Liver (tissue), 9 donors: ENCODE data around the gene ADARB1. TPM values are rescaled to one million over a fixed set of nuclear protein-coding genes. Genes with fewer than 3 reads are reported as not detected.

Source experiments
- DNase-seq: peaks from one replicate; pipeline ENCODE4 v3.0.0-alpha.2; 2017; ENCODE audit warnings: low spot score
- H3K27ac ChIP-seq, 2 donors: one replicate each; pipeline ENCODE4 v1.7.0; 2013; ENCODE audit warnings: inconsistent platforms in 2 of 2, low read length in 2 of 2, control low read depth in 1 of 2, low read depth in 1 of 2, mild to moderate bottlenecking in 1 of 2
- H3K27me3 ChIP-seq, 4 donors: one replicate each; pipeline versions ENCODE4 v1.6.1 to v1.7.0; 2013; ENCODE audit warnings: low read length in 3 of 4, inconsistent platforms in 1 of 4, mild to moderate bottlenecking in 1 of 4, moderate library complexity in 1 of 4; ENCODE audit not compliant: control insufficient read depth in 4 of 4, insufficient read depth in 4 of 4
- H3K36me3 ChIP-seq, 4 donors: one replicate each; pipeline versions ENCODE4 v1.6.1 to v1.7.0; 2013; ENCODE audit warnings: low read length in 3 of 4, mild to moderate bottlenecking in 3 of 4, low read depth in 1 of 4, moderate library complexity in 1 of 4; ENCODE audit not compliant: control insufficient read depth in 4 of 4, insufficient read depth in 3 of 4
- H3K4me1 ChIP-seq, 4 donors: one replicate each; pipeline versions ENCODE4 v1.6.1 to v1.7.0; 2013; ENCODE audit warnings: low read length in 3 of 4, mild to moderate bottlenecking in 3 of 4, moderate library complexity in 1 of 4; ENCODE audit not compliant: control insufficient read depth in 4 of 4, insufficient read depth in 4 of 4
- H3K4me3 ChIP-seq, 3 donors: one replicate each; pipeline versions ENCODE4 v1.6.1 to v1.7.0; 2013; ENCODE audit warnings: low read length in 3 of 3, control low read depth in 1 of 3, low read depth in 1 of 3, mild to moderate bottlenecking in 1 of 3
- H3K9ac ChIP-seq, 2 donors: one replicate each; pipeline ENCODE4 v1.7.0; 2013; ENCODE audit warnings: low read length in 2 of 2, mild to moderate bottlenecking in 2 of 2, moderate library complexity in 2 of 2, control low read depth in 1 of 2, low read depth in 1 of 2
- H3K9me3 ChIP-seq, 4 donors: one replicate each; pipeline versions ENCODE4 v1.6.1 to v1.7.0; 2013; ENCODE audit warnings: low read length in 3 of 4; ENCODE audit not compliant: control insufficient read depth in 4 of 4
- CTCF ChIP-seq: fragments of 150-350 bp; IDR thresholded peaks from 2 replicates; pipeline ENCODE4 v1.5.1; 2017; ENCODE audit warnings: improper control_type of control experiment, low read depth, low read length; ENCODE audit not compliant: missing input control
- FOXA1 ChIP-seq: IDR thresholded peaks from 2 replicates; pipeline ENCODE4 v1.6.1; 2016; ENCODE audit warnings: antibody characterized with exemption
- GABPA ChIP-seq, 2 donors: IDR thresholded peaks in 1 of 2; conservative IDR thresholded peaks in 1 of 2; 2 replicates each; pipeline ENCODE4 v1.6.1; 2016; ENCODE audit warnings: antibody characterized with exemption in 2 of 2, mild to moderate bottlenecking in 1 of 2, moderate library complexity in 1 of 2
- HNF4A ChIP-seq, 2 donors: conservative IDR thresholded peaks; 2 replicates each; pipeline ENCODE4 v1.6.1; 2016; ENCODE audit warnings: antibody characterized with exemption in 2 of 2, mild to moderate bottlenecking in 2 of 2
- JUND ChIP-seq, 2 donors: IDR thresholded peaks; 2 replicates each; pipeline ENCODE4 v1.6.1; 2016; ENCODE audit warnings: antibody characterized with exemption in 2 of 2
- NR2F2 ChIP-seq: IDR thresholded peaks from 2 replicates; pipeline ENCODE4 v1.6.1; 2016; ENCODE audit warnings: antibody characterized with exemption
- REST ChIP-seq: IDR thresholded peaks from 2 replicates; pipeline ENCODE4 v1.6.1; 2016; ENCODE audit warnings: antibody characterized with exemption, mild to moderate bottlenecking
- TAF1 ChIP-seq: conservative IDR thresholded peaks from 2 replicates; pipeline ENCODE4 v1.6.1; 2016; ENCODE audit warnings: antibody characterized with exemption, mild to moderate bottlenecking
- YY1 ChIP-seq: IDR thresholded peaks from 2 replicates; pipeline ENCODE4 v1.6.1; 2016; ENCODE audit warnings: antibody characterized with exemption, mild to moderate bottlenecking
- WGBS: extraction: QIAGEN DNeasy Blood & Tissue Kit; methylation state at CpG from one replicate; pipeline ENCODE4 v1.1.7; 2013; 5-methylcytosine and 5-hydroxymethylcytosine counted together
- polyA plus RNA-seq, 2 donors: library from polyadenylated mRNA; stranded (reverse) in 1 of 2; unstranded in 1 of 2; fragments of 200-250 nt in 1 of 2; fragments of >200 nt in 1 of 2; fragmentation: Nextera tagmentation in 1 of 2; extraction: Ambion mirVana in 1 of 2; gene quantifications; one replicate each; pipeline versions ENCODE4 v1.2.1 to v1.2.3, GENCODE V29; 2013 to 2015
- total RNA-seq, 2 donors: library from RNA; depleted of rRNA; stranded (reverse); fragments of >200 nt; gene quantifications; one replicate each; pipeline ENCODE4 v1.2.3, GENCODE V29; 2014
- donor health status: healthy.
- donor health status: healthy.
- donor health status: healthy.
- donor health status: healthy.
- donor health status: healthy.

Gene ADARB1
- total and polyA plus RNA-seq, 4 donors: 1.6 to 7.8 (median 2.9) TPM

DNA sequence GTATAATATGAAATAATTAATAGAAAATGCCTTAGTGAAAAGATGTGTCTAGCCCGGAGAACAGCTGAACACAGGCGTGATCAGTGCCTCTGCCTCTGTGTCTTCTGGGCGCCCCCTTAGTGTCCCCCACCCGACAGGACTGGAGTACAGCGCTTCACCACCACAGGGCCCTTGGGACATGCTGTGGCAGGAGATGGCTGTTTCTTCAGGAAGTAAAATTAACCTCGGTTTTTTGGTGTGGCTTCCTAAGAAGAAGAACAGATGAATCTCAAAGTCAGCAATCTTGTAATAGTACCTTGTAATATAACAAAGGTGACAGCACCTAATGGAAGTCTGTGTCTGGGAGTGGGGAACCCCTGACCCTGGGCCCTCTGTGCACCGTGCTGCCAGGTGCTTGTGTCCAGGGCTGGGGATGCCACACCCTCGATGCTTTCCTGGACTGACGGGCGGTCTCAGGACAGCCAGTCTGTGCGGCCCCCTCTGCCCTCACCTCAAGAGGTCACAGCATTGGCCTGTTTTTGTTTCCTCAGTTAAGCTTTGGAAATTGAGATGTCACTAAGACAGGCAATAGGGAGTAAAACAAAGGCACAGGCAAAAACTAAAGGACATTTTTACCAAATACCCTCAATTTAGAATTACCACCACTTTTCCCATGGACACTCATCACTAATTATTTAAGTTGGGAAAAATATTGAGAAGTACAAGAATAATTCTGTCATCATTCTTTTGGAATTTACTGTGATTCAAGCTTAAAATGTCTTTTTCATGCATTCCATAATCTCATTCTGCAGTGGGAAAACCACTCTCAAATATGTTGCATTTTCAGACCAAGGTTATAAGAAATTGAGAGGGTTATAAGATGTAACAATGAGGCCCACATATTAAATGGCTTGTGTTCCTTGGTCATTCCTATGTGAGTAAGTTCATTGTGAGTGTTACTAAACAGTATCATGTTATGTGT, 79.3 kb downstream of the ADARB1 start (continued):
- TF ChIP-seq REST (no peak), YY1 (no peak)

- no peaks in the 10 kb centered on the region for H3K4me1 ChIP-seq
- no peak for TF ChIP-seq FOXA1
- no peak for TF ChIP-seq TAF1
- TF ChIP-seq NR2F2: no peak
- TF ChIP-seq REST: peak; percentile 75
- DNase-seq: peak; percentile 20
Observed at GRCh38 chr21:45154511-45155508, 80.4 kb downstream of the ADARB1 start.

GRCh38 chr21:45155910-45156309, 81.5 kb downstream of the ADARB1 start:
- no peaks in the 10 kb centered on the region for H3K9me3 ChIP-seq
- no peak overlapping the region for H3K9ac ChIP-seq
- no peaks in the 10 kb centered on the region for H3K4me1 ChIP-seq
- H3K27ac ChIP-seq: no peak overlapping the region
- H3K4me3 ChIP-seq: no peak overlapping the region
- H3K27me3 ChIP-seq: no peaks in the 10 kb centered on the region
- DNase-seq: peak; percentile 28
- no peaks in the 10 kb centered on the region for H3K36me3 ChIP-seq
- TF ChIP-seq TAF1 (no peak), HNF4A (conservative IDR thresholded peaks at IDR 0.05) (no peak), CTCF (no peak), REST (no peak), NR2F2 (no peak), JUND (IDR thresholded peaks at IDR 0.05) (no peak), GABPA (IDR thresholded peaks at IDR 0.05 in 1 of 2, conservative IDR thresholded peaks at IDR 0.05 in 1 of 2) (no peak), FOXA1 (no peak)

More at GRCh38 chr21:45154511-45155508, 80.4 kb downstream of the ADARB1 start:
- Histone ChIP-seq H3K36me3 (no peaks in the 10 kb centered on the region), H3K4me3 (no peak overlapping the region), H3K27me3 (no peaks in the 10 kb centered on the region), H3K9me3 (no peaks in the 10 kb centered on the region), H3K9ac (no peak overlapping the region), H3K27ac (no peak overlapping the region)
- WGBS: 86% methylated on average over 9 of the region's 9 CpGs
